H9 (cell line): ENCODE data around the gene ZNF396. TPM values are rescaled to one million over a fixed set of nuclear protein-coding genes. Genes with fewer than 3 reads are reported as not detected.

Experiments
- DNase-seq: peaks from one replicate; pipeline ENCODE4 v3.0.0-alpha.2; 2017
- H2AFZ ChIP-seq: one replicate; pipeline ENCODE4 v1.6.1; 2013; ENCODE audit warnings: mild to moderate bottlenecking, low read length, control low read depth, moderate library complexity
- H2AK5ac ChIP-seq: 2 replicates; pipeline ENCODE4 v1.6.1; 2013; ENCODE audit warnings: low read length, control low read depth, mixed read lengths; ENCODE audit not compliant: insufficient read length
- H2BK120ac ChIP-seq: one replicate; pipeline ENCODE4 v1.6.1; 2013; ENCODE audit warnings: low read depth, mild to moderate bottlenecking, low read length, control low read depth, inconsistent platforms; ENCODE audit not compliant: poor library complexity, severe bottlenecking
- H2BK12ac ChIP-seq: 2 replicates; pipeline ENCODE4 v1.6.1; 2013; ENCODE audit warnings: low read length, control low read depth, mixed read lengths, low read depth; ENCODE audit not compliant: insufficient read length
- H2BK15ac ChIP-seq: 2 replicates; pipeline ENCODE4 v1.6.1; 2013; ENCODE audit warnings: low read depth, low read length, control low read depth
- H2BK20ac ChIP-seq: one replicate; pipeline ENCODE4 v1.6.1; 2013; ENCODE audit warnings: low read depth, mild to moderate bottlenecking, low read length, control low read depth, inconsistent platforms; ENCODE audit not compliant: poor library complexity, severe bottlenecking
- H2BK5ac ChIP-seq: 2 replicates; pipeline ENCODE4 v1.6.1; 2013; ENCODE audit warnings: low read length, control low read depth, mixed read lengths; ENCODE audit not compliant: insufficient read length
- H3K14ac ChIP-seq: 2 replicates; pipeline ENCODE4 v1.6.1; 2013; ENCODE audit warnings: low read length, control low read depth; ENCODE audit not compliant: insufficient read depth
- H3K18ac ChIP-seq: 2 replicates; pipeline ENCODE4 v1.6.1; 2013; ENCODE audit warnings: low read depth, mild to moderate bottlenecking, mixed read lengths, low read length, control low read depth; ENCODE audit not compliant: insufficient read length
- H3K23ac ChIP-seq: 2 replicates; pipeline ENCODE4 v1.6.1; 2013; ENCODE audit warnings: low read length, control low read depth, mixed read lengths, low read depth; ENCODE audit not compliant: insufficient read length
- H3K23me2 ChIP-seq: 2 replicates; pipeline ENCODE4 v1.6.1; 2013; ENCODE audit warnings: low read depth, mild to moderate bottlenecking, mixed read lengths, low read length, control low read depth; ENCODE audit not compliant: insufficient read length, poor library complexity, severe bottlenecking
- H3K27ac ChIP-seq: 2 replicates; pipeline ENCODE4 v1.5.1; 2013; ENCODE audit warnings: low read length, control low read depth, mixed read lengths, low read depth; ENCODE audit not compliant: insufficient read length
- H3K27me3 ChIP-seq: 2 replicates; pipeline ENCODE4 v1.6.1; 2013; ENCODE audit warnings: low read length, control low read depth, inconsistent platforms; ENCODE audit not compliant: insufficient read depth
- H3K4ac ChIP-seq: 2 replicates; pipeline ENCODE4 v1.6.1; 2013; ENCODE audit warnings: low read depth, mild to moderate bottlenecking, control low read depth, inconsistent platforms, low read length, moderate library complexity
- H3K4me1 ChIP-seq: 2 replicates; pipeline ENCODE4 v1.6.1; 2013; ENCODE audit warnings: low read length, control low read depth, inconsistent platforms; ENCODE audit not compliant: insufficient read depth
- H3K4me2 ChIP-seq: 2 replicates; pipeline ENCODE4 v1.6.1; 2013; ENCODE audit warnings: low read length, control low read depth, mixed read lengths; ENCODE audit not compliant: insufficient read length, insufficient read depth
- H3K56ac ChIP-seq: 2 replicates; pipeline ENCODE4 v1.6.1; 2013; ENCODE audit warnings: low read depth, mild to moderate bottlenecking, mixed read lengths, low read length, control low read depth; ENCODE audit not compliant: insufficient read length
- H3K79me1 ChIP-seq: 2 replicates; pipeline ENCODE4 v1.6.1; 2013; ENCODE audit warnings: low read depth, mild to moderate bottlenecking, moderate library complexity, low read length, control low read depth, inconsistent platforms; ENCODE audit not compliant: insufficient read depth, poor library complexity, severe bottlenecking
- H3K79me2 ChIP-seq: 2 replicates; pipeline ENCODE4 v1.6.1; 2013; ENCODE audit warnings: low read length, control low read depth, inconsistent platforms; ENCODE audit not compliant: insufficient read depth
- H3K9ac ChIP-seq: 2 replicates; pipeline ENCODE4 v1.6.1; 2013; ENCODE audit warnings: low read length, control low read depth, mixed read lengths; ENCODE audit not compliant: insufficient read length; ENCODE audit errors: extremely low read depth
- H3K9me3 ChIP-seq: one replicate; pipeline ENCODE4 v1.6.1; 2013; ENCODE audit warnings: low read depth, low read length, inconsistent platforms; ENCODE audit not compliant: control insufficient read depth
- H3T11ph ChIP-seq: one replicate; pipeline ENCODE4 v1.6.1; 2013; ENCODE audit warnings: mild to moderate bottlenecking, low read length, control low read depth, inconsistent platforms
- H4K20me1 ChIP-seq: one replicate; pipeline ENCODE4 v1.6.1; 2013; ENCODE audit not compliant: control insufficient read depth, insufficient read length, insufficient read depth
- H4K5ac ChIP-seq: 2 replicates; pipeline ENCODE4 v1.6.1; 2013; ENCODE audit warnings: low read depth, mild to moderate bottlenecking, mixed read lengths, low read length, control low read depth; ENCODE audit not compliant: insufficient read length
- H4K8ac ChIP-seq: replicated peaks from 2 replicates; pipeline ENCODE4 v1.6.1; 2013; ENCODE audit warnings: low read length, control low read depth, mixed read lengths, low read depth; ENCODE audit not compliant: insufficient read length
- H4K91ac ChIP-seq: 2 replicates; pipeline ENCODE4 v1.6.1; 2013; ENCODE audit warnings: low read depth, mild to moderate bottlenecking, moderate library complexity, mixed read lengths, low read length, control low read depth; ENCODE audit not compliant: insufficient read length
- H3K27ac Mint-ChIP-seq, 3 experiments: 2 replicates in 2 of 3; 3 replicates in 1 of 3; pipeline ENCODE4 v1.8.0; 2020 to 2021; ENCODE audit warnings: mixed read lengths in 3 of 3, mild to moderate bottlenecking in 1 of 3, moderate library complexity in 1 of 3
- H3K27me3 Mint-ChIP-seq: 2 replicates; pipeline ENCODE4 v1.8.0; 2021; ENCODE audit warnings: low read depth, mild to moderate bottlenecking, moderate library complexity, mixed read lengths
- H3K36me3 Mint-ChIP-seq, 3 experiments: 2 replicates in 2 of 3; 3 replicates in 1 of 3; pipeline ENCODE4 v1.8.0; 2020 to 2021; ENCODE audit warnings: low read depth in 3 of 3, mixed read lengths in 3 of 3; ENCODE audit not compliant: insufficient read depth in 1 of 3
- H3K4me1 Mint-ChIP-seq, 2 experiments: 2 replicates each; pipeline ENCODE4 v1.8.0; 2020; ENCODE audit warnings: mixed read lengths in 2 of 2
- H3K4me3 Mint-ChIP-seq, 2 experiments: 2 replicates in 1 of 2; 3 replicates in 1 of 2; pipeline ENCODE4 v1.8.0; 2020 to 2021; ENCODE audit warnings: mild to moderate bottlenecking in 2 of 2, mixed read lengths in 2 of 2, moderate library complexity in 1 of 2
- H3K9me3 Mint-ChIP-seq, 2 experiments: 2 replicates in 1 of 2; 3 replicates in 1 of 2; pipeline ENCODE4 v1.8.0; 2020; ENCODE audit warnings: mild to moderate bottlenecking in 2 of 2, mixed read lengths in 2 of 2, moderate library complexity in 1 of 2
- WGBS: extraction: QIAGEN DNeasy Blood & Tissue Kit; methylation state at CpG from one replicate; pipeline ENCODE4 v1.1.7; 2013; ENCODE audit warnings: missing lambda C conversion rate, low lambda C conversion rate, mixed read lengths; ENCODE audit not compliant: insufficient read length; ENCODE audit errors: extremely low coverage; 5-methylcytosine and 5-hydroxymethylcytosine counted together
- total RNA-seq: library from RNA; stranded (reverse); gene quantifications from 2 replicates; pipeline ENCODE4 v1.2.1, GENCODE V29; 2021
- TF ChIP-seq, protein P1 (sequence below): fragments of 200-600 bp; sonication (generic); conservative IDR thresholded peaks from 3 replicates; pipeline ENCODE4 v1.8.0; 2021; ENCODE audit warnings: antibody characterized with exemption, mild to moderate bottlenecking

Gene ZNF396
- total RNA-seq, 1 experiment from 2014 or later, result 1.2 TPM

DNA sequence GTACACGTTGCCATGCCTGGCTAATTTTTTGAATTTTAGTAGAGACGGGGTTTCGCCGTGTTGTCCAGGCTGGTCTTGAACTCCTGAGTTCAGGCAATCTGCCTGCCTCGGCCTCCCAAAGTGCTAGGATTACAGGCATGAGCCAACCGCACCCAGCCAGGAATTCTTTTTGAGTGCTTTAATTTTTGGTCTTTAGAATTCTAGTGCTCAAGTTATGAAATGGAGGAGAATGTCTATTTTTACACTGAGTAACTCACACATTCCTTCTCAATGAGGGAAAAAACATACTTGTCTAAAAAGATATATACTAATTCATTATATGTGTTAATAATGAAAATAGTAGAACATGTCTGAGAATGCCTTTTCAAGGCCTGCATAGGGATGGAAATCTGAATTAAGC, 8.5 kb downstream of the ZNF396 start:
- no peak overlapping the region for H3K9ac ChIP-seq
- no peak overlapping the region for H2BK20ac ChIP-seq
- no peak overlapping the region for H3K4ac ChIP-seq
- no peaks in the 10 kb centered on the region for H4K20me1 ChIP-seq
- Mint-ChIP-seq H3K27me3 (no peaks in the 10 kb centered on the region), H3K36me3 (no peaks in the 10 kb centered on the region), H3K4me1 (no peaks in the 10 kb centered on the region), H3K27ac (no peak overlapping the region), H3K9me3 (no peaks in the 10 kb centered on the region), H3K4me3 (no peak overlapping the region)
- H3T11ph ChIP-seq, result no peak overlapping the region
- no peaks in the 10 kb centered on the region for H3K9me3 ChIP-seq
- no peak overlapping the region for H3K27ac ChIP-seq
- no peak overlapping the region for H3K23ac ChIP-seq
- no peak overlapping the region for H4K91ac ChIP-seq
- no peak overlapping the region for H3K4me2 ChIP-seq
- no peak for DNase-seq
- TF ChIP-seq, protein P1, sequence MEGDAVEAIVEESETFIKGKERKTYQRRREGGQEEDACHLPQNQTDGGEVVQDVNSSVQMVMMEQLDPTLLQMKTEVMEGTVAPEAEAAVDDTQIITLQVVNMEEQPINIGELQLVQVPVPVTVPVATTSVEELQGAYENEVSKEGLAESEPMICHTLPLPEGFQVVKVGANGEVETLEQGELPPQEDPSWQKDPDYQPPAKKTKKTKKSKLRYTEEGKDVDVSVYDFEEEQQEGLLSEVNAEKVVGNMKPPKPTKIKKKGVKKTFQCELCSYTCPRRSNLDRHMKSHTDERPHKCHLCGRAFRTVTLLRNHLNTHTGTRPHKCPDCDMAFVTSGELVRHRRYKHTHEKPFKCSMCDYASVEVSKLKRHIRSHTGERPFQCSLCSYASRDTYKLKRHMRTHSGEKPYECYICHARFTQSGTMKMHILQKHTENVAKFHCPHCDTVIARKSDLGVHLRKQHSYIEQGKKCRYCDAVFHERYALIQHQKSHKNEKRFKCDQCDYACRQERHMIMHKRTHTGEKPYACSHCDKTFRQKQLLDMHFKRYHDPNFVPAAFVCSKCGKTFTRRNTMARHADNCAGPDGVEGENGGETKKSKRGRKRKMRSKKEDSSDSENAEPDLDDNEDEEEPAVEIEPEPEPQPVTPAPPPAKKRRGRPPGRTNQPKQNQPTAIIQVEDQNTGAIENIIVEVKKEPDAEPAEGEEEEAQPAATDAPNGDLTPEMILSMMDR, result no peak
- H3K14ac ChIP-seq, result no peak overlapping the region
- H3K27me3 ChIP-seq, result no peaks in the 10 kb centered on the region
- H4K5ac ChIP-seq, result no peak overlapping the region
- H2BK15ac ChIP-seq, result no peak overlapping the region
- no peaks in the 10 kb centered on the region for H3K23me2 ChIP-seq
- no peak overlapping the region for H4K8ac ChIP-seq
- no peak overlapping the region for H2AFZ ChIP-seq
- H3K79me2 ChIP-seq, result no peaks in the 10 kb centered on the region
- H3K56ac ChIP-seq, result no peak overlapping the region
- no peak overlapping the region for H2BK5ac ChIP-seq
- H3K18ac ChIP-seq, result no peak overlapping the region
- no peak overlapping the region for H2AK5ac ChIP-seq
- no CpG with 5 or more reads among the region's 6 CpGs for WGBS
- no peak overlapping the region for H2BK12ac ChIP-seq
- no peaks in the 10 kb centered on the region for H3K79me1 ChIP-seq
- H2BK120ac ChIP-seq, result no peak overlapping the region
- H3K4me1 ChIP-seq, result no peaks in the 10 kb centered on the region
